Lung (tissue), 12 donors: ENCODE measurements around the gene UBN1. TPM values are rescaled to one million over a fixed set of nuclear protein-coding genes. Genes with fewer than 3 reads are reported as not detected.

Experiments
- ATAC-seq: fragments of 200-7000 bp; cut with Tn5 transposase; one replicate; pipeline ENCODE4 v1.9.1; 2020; ENCODE audit warnings: moderate number of reproducible peaks; ENCODE audit not compliant: insufficient read depth, low FRiP score
- DNase-seq, 3 donors: peaks; one replicate each; pipeline ENCODE4 v3.0.0-alpha.2; 2013 to 2017
- H3K27ac ChIP-seq, 2 donors: one replicate each; pipeline ENCODE4 v1.5.1; 2013; ENCODE audit warnings: mild to moderate bottlenecking in 2 of 2, moderate library complexity in 2 of 2, control low read depth in 1 of 2, inconsistent platforms in 1 of 2, low read depth in 1 of 2, low read length in 1 of 2
- H3K27me3 ChIP-seq, 3 donors: one replicate each; pipeline ENCODE4 v1.5.1; 2013; ENCODE audit warnings: low read length in 2 of 3; ENCODE audit not compliant: control insufficient read depth in 3 of 3, insufficient read depth in 3 of 3
- H3K36me3 ChIP-seq, 4 donors: one replicate each; pipeline ENCODE4 v1.5.1; 2013; ENCODE audit warnings: low read length in 4 of 4, mild to moderate bottlenecking in 1 of 4, moderate library complexity in 1 of 4; ENCODE audit not compliant: control insufficient read depth in 4 of 4, insufficient read depth in 4 of 4
- H3K4me1 ChIP-seq, 5 donors: one replicate each; pipeline ENCODE4 v1.5.1; 2013; ENCODE audit warnings: low read length in 5 of 5, mild to moderate bottlenecking in 2 of 5, moderate library complexity in 1 of 5; ENCODE audit not compliant: control insufficient read depth in 5 of 5, insufficient read depth in 5 of 5
- H3K4me3 ChIP-seq: one replicate; pipeline ENCODE4 v1.5.1; 2013; ENCODE audit warnings: mild to moderate bottlenecking, control low read depth, moderate library complexity
- H3K9ac ChIP-seq, 2 donors: one replicate each; pipeline ENCODE4 v1.5.1; 2013; ENCODE audit warnings: low read length in 2 of 2, control low read depth in 1 of 2; ENCODE audit not compliant: insufficient read depth in 1 of 2
- H3K9me3 ChIP-seq, 4 donors: one replicate each; pipeline ENCODE4 v1.5.1; 2013; ENCODE audit warnings: low read length in 3 of 4, mild to moderate bottlenecking in 1 of 4, moderate library complexity in 1 of 4; ENCODE audit not compliant: control insufficient read depth in 4 of 4, insufficient read depth in 3 of 4
- WGBS, 2 donors: extraction: QIAGEN DNeasy Blood & Tissue Kit; methylation state at CpG; one replicate each; pipeline ENCODE4 v1.1.7; 2013; 5-methylcytosine and 5-hydroxymethylcytosine counted together
- polyA plus RNA-seq, 2 donors: library from polyadenylated mRNA; stranded (reverse); fragments of 200-250 nt; gene quantifications; one replicate each; pipeline ENCODE4 v1.2.1, GENCODE V29; 2013
- total RNA-seq, 2 donors: library from RNA; depleted of rRNA in 1 of 2; stranded (reverse); fragments of >200 nt in 1 of 2; gene quantifications; one replicate each; pipeline ENCODE4 v1.2.1, GENCODE V29; 2014 to 2021
- TF ChIP-seq, protein P1 (sequence below): IDR thresholded peaks from 2 replicates; pipeline ENCODE4 v1.5.1; 2012; ENCODE audit warnings: mild to moderate bottlenecking; ENCODE audit errors: control extremely low read depth, extremely low read depth
- donor health status: control.
- donor health status: control.
- donor health status: Bipolar disorder and iron deficiency.
- donor health status: healthy.
- donor health status: DM: yes; HTN: yes; CAD: no.

Gene UBN1
- total and polyA plus RNA-seq, 4 donors: 13.3 to 37.8 (median 19.9) TPM

GRCh38 chr16:4925293-4925607, 78.0 kb downstream of the UBN1 start:
- TF ChIP-seq, protein P1, sequence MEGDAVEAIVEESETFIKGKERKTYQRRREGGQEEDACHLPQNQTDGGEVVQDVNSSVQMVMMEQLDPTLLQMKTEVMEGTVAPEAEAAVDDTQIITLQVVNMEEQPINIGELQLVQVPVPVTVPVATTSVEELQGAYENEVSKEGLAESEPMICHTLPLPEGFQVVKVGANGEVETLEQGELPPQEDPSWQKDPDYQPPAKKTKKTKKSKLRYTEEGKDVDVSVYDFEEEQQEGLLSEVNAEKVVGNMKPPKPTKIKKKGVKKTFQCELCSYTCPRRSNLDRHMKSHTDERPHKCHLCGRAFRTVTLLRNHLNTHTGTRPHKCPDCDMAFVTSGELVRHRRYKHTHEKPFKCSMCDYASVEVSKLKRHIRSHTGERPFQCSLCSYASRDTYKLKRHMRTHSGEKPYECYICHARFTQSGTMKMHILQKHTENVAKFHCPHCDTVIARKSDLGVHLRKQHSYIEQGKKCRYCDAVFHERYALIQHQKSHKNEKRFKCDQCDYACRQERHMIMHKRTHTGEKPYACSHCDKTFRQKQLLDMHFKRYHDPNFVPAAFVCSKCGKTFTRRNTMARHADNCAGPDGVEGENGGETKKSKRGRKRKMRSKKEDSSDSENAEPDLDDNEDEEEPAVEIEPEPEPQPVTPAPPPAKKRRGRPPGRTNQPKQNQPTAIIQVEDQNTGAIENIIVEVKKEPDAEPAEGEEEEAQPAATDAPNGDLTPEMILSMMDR: no peak
- peaks cover 0 to 13% (median 0%) of the 10 kb centered on the region in 5 donors for H3K4me1 ChIP-seq
- no peak overlapping the region for H3K9ac ChIP-seq
- H3K9me3 ChIP-seq: peaks cover 0 to 8% (median 2%) of the 10 kb centered on the region in 4 donors
- no peaks in the 10 kb centered on the region for H3K27me3 ChIP-seq
- no peak overlapping the region for H3K4me3 ChIP-seq
- no peak overlapping the region for H3K27ac ChIP-seq
- ATAC-seq (no peak), DNase-seq (no peak)
- 61 to 83% methylated on average over 5 of the region's 5 CpGs for WGBS, 2 donors
- H3K36me3 ChIP-seq: no peaks in the 10 kb centered on the region

GRCh38 chr16:4925791-4926190, 78.5 kb downstream of the UBN1 start:
- no peak for DNase-seq
- ATAC-seq: no peak
- peaks cover 0 to 13% (median 0%) of the 10 kb centered on the region in 5 donors for H3K4me1 ChIP-seq
- H3K9ac ChIP-seq: no peak overlapping the region
- TF ChIP-seq, protein P1: no peak
- no peaks in the 10 kb centered on the region for H3K36me3 ChIP-seq
- H3K9me3 ChIP-seq: peaks cover 0 to 8% (median 2%) of the 10 kb centered on the region in 4 donors
- H3K27ac ChIP-seq: peak overlapping the region in 1 of 2 donors; percentile 54
- no peaks in the 10 kb centered on the region for H3K27me3 ChIP-seq
- H3K4me3 ChIP-seq: no peak overlapping the region
- WGBS, 2 donors: 92% methylated on average over 5 of the region's 5 CpGs

GRCh38 chr16:4926928-4927327, 79.6 kb downstream of the UBN1 start:
- H3K36me3 ChIP-seq: no peaks in the 10 kb centered on the region
- H3K4me1 ChIP-seq: peaks cover 0 to 13% (median 0%) of the 10 kb centered on the region in 5 donors
- no peak for ATAC-seq
- DNase-seq: no peak
- no peak overlapping the region for H3K4me3 ChIP-seq
- H3K27ac ChIP-seq: no peak overlapping the region
- 98% methylated on average over 2 of the region's 2 CpGs for WGBS, 2 donors
- no peak overlapping the region for H3K9ac ChIP-seq
- no peaks in the 10 kb centered on the region for H3K27me3 ChIP-seq
- peaks cover 0 to 8% (median 1%) of the 10 kb centered on the region in 4 donors for H3K9me3 ChIP-seq
- TF ChIP-seq, protein P1: no peak

DNA sequence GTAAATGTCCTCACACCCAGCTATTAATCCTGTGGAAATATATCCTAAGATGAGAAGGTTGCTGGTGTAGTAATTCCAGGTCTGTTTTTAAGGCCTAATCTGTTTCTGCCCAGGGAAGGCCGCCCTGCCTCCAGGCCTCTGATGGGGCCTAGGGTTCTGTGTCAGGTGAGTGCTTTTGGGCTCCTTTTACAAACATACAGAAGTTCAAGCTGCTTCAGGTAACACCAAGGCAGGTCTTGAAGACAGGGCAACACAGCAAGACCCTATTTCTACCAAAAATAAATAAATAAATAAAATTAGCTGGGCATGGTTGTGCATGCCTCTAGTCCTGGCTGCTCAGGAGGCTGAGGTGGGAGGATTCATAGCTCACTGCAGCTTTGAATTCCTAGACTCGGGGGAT, 80.4 kb downstream of the UBN1 start:
- H3K9ac ChIP-seq: no peak overlapping the region
- TF ChIP-seq, protein P1: no peak
- H3K27ac ChIP-seq: no peak overlapping the region
- no peak for DNase-seq
- no peaks in the 10 kb centered on the region for H3K27me3 ChIP-seq
- H3K4me1 ChIP-seq: peaks cover 0 to 13% (median 0%) of the 10 kb centered on the region in 5 donors
- ATAC-seq: no peak
- H3K9me3 ChIP-seq: peaks cover 0 to 8% (median 1%) of the 10 kb centered on the region in 4 donors
- 69 to 91% methylated on average over 2 of the region's 2 CpGs for WGBS, 2 donors
- H3K4me3 ChIP-seq: no peak overlapping the region
- H3K36me3 ChIP-seq: no peaks in the 10 kb centered on the region
